ENCODE results near the gene CD84.

The CD84 gene

DNA sequence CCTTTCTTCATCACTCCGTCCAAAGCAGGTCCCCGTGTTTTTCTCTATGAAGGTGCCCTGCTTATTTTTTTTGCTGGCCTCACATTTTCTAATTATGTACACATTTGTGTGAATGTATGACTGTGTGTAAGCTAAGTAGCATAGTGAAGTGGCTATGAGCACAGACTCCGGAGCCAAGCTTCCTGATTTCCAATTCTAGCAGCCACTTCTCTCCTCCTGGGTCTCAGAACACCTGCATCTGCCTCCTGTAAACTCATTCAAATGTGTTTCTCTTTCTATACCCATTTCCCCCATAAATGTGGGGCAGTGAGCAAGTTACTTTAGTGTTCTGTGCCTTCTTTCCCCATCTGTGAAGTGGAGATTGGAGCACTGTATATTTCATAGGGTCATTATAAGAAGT, 58.3 kb downstream of the CD84 start:
- TF ChIP-seq SIN3A (IDR thresholded peaks at IDR 0.05; ENCODE audit: borderline replicate concordance, insufficient read depth, low read length) (no peak), POLR2AphosphoS5 (IDR thresholded peaks at IDR 0.05; ENCODE audit: low read depth, low read length) (no peak), FOXP2 (optimal IDR thresholded peaks at IDR 0.05; ENCODE audit: borderline replicate concordance, extremely low read depth, extremely low read length, insufficient read depth) (no peak), TAF1 (IDR thresholded peaks at IDR 0.05; ENCODE audit: borderline replicate concordance, insufficient read depth, low read length) (no peak)
- TF ChIP-seq, protein P1, sequence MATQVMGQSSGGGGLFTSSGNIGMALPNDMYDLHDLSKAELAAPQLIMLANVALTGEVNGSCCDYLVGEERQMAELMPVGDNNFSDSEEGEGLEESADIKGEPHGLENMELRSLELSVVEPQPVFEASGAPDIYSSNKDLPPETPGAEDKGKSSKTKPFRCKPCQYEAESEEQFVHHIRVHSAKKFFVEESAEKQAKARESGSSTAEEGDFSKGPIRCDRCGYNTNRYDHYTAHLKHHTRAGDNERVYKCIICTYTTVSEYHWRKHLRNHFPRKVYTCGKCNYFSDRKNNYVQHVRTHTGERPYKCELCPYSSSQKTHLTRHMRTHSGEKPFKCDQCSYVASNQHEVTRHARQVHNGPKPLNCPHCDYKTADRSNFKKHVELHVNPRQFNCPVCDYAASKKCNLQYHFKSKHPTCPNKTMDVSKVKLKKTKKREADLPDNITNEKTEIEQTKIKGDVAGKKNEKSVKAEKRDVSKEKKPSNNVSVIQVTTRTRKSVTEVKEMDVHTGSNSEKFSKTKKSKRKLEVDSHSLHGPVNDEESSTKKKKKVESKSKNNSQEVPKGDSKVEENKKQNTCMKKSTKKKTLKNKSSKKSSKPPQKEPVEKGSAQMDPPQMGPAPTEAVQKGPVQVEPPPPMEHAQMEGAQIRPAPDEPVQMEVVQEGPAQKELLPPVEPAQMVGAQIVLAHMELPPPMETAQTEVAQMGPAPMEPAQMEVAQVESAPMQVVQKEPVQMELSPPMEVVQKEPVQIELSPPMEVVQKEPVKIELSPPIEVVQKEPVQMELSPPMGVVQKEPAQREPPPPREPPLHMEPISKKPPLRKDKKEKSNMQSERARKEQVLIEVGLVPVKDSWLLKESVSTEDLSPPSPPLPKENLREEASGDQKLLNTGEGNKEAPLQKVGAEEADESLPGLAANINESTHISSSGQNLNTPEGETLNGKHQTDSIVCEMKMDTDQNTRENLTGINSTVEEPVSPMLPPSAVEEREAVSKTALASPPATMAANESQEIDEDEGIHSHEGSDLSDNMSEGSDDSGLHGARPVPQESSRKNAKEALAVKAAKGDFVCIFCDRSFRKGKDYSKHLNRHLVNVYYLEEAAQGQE (IDR thresholded peaks at IDR 0.05; ENCODE audit: insufficient read depth in 1 of 2, low read depth in 2 of 2, low read length in 2 of 2): no peak

DNA sequence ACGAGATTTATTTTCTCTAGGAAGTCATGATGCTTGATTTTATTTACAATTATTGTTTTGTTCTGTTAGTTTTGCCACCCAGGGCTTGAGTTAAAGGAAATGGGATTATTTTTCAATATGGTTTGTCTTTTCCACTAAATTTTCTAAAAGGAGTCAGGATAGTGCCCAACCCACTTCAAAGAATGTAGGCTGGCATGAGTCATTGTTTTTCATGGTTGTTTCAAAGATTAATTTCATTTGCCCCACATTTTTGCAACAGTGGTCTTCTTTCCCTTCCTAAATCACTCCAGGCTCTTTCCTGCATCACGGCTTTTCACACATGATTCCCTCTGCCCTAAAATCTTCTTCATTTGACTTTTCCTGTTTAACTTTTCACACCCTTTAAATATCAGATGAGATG, 58.7 kb downstream of the CD84 start:
- TF ChIP-seq TAF1 (IDR thresholded peaks at IDR 0.05; ENCODE audit: borderline replicate concordance, insufficient read depth, low read length): no peak
- TF ChIP-seq POLR2AphosphoS5 (IDR thresholded peaks at IDR 0.05; ENCODE audit: low read depth, low read length): no peak
- TF ChIP-seq, protein P1 (IDR thresholded peaks at IDR 0.05; ENCODE audit: insufficient read depth in 1 of 2, low read depth in 2 of 2, low read length in 2 of 2): no peak
- no peak for TF ChIP-seq FOXP2 (optimal IDR thresholded peaks at IDR 0.05; ENCODE audit: borderline replicate concordance, extremely low read depth, extremely low read length, insufficient read depth)
- no peak for TF ChIP-seq SIN3A (IDR thresholded peaks at IDR 0.05; ENCODE audit: borderline replicate concordance, insufficient read depth, low read length)

DNA sequence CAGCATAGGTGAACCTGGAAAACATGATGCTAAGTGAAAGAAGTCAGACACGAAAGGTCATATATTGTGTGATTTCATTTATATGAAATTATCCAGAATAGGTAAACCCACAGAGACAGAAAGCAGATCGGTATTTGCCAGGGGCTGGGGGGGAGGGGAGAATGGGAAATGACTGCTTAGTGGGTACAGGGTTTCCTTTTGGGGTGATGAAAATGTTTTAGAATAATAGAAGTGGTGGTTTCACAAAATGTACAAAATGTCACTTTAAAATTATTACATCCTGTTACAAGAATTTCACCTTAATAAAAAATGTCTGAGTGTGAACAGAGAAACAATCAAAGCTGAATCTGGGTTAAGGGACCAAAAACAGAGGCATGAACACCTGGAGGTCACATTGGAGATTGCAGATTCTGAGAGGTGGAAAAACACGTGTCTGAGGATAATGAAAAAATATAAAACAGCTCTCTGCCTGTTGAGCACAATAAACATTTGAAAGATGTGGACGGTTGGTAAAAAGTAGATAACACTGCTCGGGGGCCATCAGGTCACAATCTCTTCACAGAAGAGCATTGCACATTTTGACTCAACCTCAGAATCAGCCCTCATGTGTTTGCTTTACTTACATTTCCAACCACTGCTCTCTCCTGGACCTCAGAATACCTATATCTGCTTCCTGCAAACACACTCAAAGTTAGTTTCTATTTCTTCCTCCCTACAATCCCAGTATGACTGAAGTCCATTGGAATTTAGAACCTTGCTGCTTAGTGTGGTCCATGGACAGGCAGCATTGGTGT, 59.5 kb downstream of the CD84 start:
- TF ChIP-seq FOXP2 (optimal IDR thresholded peaks at IDR 0.05; ENCODE audit: borderline replicate concordance, extremely low read depth, extremely low read length, insufficient read depth): no peak
- TF ChIP-seq SIN3A (IDR thresholded peaks at IDR 0.05; ENCODE audit: borderline replicate concordance, insufficient read depth, low read length): no peak

DNA sequence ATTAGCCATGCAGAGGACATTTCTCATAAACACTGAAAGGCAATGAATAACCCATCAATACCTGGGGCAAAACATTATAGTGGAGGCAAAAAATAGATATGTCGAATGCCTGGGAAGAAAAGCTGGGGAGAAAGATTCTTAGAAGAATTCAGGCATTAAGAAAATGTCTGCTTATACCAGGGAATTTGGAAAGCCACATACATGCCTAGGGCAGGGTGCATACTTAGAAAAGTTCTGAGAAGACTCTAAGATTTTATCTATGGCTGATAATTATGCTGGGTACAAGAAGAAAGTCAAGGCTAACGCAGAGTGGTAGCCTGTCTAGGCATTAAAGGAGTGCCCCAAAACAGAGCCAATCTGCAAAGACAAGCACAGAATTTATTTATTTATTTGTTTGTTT, 74.6 kb downstream of the CD84 start:
- TF ChIP-seq SIN3A (IDR thresholded peaks at IDR 0.05; ENCODE audit: borderline replicate concordance, insufficient read depth, low read length) (no peak), TAF1 (IDR thresholded peaks at IDR 0.05; ENCODE audit: borderline replicate concordance, insufficient read depth, low read length) (no peak), FOXP2 (optimal IDR thresholded peaks at IDR 0.05; ENCODE audit: borderline replicate concordance, extremely low read depth, extremely low read length, insufficient read depth) (no peak), POLR2AphosphoS5 (IDR thresholded peaks at IDR 0.05; ENCODE audit: low read depth, low read length) (no peak)
- TF ChIP-seq, protein P1 (IDR thresholded peaks at IDR 0.05; ENCODE audit: insufficient read depth in 1 of 2, low read depth in 2 of 2, low read length in 2 of 2): no peak

DNA sequence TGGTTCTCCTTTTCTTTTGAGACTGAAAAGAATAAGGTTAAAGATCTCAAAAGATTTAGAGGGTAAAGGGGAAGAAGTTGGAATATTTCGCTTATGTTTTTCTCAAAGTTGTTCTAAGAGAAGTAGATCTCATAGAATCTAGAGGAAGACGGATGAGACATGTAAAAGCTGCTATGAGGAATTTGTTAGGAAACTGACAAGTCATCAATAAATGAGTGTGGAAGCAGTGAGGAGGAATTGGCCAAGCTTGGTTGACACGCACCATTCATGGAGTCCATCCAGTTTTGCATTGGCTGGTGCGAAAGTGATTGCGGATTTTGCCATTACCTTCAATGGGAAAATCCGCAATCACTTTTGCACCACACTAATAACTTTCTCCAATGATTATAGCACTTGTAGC, 76.2 kb downstream of the CD84 start:
- TF ChIP-seq POLR2AphosphoS5 (IDR thresholded peaks at IDR 0.05; ENCODE audit: low read depth, low read length) (no peak), SIN3A (IDR thresholded peaks at IDR 0.05; ENCODE audit: borderline replicate concordance, insufficient read depth, low read length) (no peak), FOXP2 (optimal IDR thresholded peaks at IDR 0.05; ENCODE audit: borderline replicate concordance, extremely low read depth, extremely low read length, insufficient read depth) (no peak), TAF1 (IDR thresholded peaks at IDR 0.05; ENCODE audit: borderline replicate concordance, insufficient read depth, low read length) (no peak)
- TF ChIP-seq, protein P1 (IDR thresholded peaks at IDR 0.05; ENCODE audit: insufficient read depth in 1 of 2, low read depth in 2 of 2, low read length in 2 of 2): no peak
